ENCODE results near the gene AFF3.

AFF3 gene

DNA sequence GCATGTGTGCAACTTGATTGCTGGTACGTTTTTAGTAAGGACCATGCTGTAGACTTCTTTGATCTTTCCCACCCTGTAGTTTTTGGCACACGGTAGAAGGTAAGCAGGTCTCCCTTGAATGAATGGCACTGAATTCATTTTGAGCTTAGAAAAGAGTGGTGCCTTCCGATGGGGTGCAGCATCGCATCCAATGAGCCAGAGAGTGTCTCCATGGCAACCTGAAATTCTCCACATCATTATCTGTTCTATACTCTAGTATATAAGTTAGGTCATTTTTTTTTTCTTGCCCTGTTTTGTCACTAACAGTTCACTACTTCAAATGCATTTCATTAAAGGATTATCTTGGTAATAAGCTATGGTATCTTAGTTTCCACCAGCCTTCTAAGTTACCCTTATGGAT lies 571.4 kb downstream of the AFF3 start:
- no peak for DNase-seq

DNA sequence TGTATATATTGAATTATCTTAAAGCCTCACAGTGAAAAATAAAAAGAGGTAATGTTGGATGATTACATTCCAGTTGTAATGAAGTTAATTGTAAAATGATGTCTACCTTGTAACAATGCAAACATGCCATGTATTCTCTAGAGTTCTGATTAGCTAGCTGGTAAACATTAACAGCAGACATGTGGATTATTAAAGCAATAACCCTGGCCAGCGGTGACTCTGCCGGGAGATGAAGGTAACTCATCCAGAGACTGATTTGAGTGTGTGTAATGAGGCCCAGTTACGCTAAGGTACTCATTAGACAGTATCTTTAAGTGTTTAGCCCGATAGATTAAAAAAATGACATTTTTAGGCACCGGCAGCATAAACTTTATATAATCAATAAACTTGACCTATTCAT lies 573.0 kb downstream of the AFF3 start:
- DNase-seq, result no peak

DNA sequence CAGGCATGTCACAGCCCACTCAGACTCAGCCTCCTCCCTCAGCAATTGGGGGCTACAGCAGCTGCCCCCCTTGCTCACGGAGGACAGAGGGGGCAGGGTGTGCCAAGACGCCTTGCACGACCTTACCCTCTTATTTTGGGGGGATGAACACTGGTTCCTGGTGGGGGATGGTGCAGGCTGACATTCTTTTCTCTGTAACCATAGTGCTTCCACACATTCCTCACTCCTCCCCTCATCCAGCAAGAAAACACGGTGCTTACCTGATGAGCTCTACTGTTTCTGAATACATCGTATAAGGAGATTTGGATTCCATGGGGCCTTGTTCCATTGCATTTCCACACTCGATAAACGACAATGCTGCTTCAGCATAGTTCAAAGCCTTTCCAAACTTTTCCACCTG lies 577.2 kb downstream of the AFF3 start:
- DNase-seq, result no peak

DNA sequence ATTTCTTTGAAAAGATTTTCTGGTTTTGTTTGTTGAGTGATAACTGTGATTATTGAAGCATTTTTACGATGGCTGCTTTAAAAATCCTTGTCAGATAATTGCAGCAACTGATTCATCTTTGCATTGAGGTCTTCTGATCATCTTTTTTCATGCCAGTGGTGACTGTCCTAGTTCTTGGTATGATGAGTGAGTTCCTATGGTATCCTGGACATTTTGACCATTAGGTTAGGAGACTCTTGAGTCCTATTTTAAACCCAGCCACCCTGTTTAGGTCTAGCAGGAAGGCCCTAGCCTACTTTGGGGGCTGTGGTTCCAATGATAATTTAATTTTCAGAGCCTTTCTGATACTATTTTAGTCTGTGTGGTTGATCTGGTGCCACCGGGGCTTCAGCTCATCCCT lies 579.9 kb downstream of the AFF3 start:
- no peak for DNase-seq

DNA sequence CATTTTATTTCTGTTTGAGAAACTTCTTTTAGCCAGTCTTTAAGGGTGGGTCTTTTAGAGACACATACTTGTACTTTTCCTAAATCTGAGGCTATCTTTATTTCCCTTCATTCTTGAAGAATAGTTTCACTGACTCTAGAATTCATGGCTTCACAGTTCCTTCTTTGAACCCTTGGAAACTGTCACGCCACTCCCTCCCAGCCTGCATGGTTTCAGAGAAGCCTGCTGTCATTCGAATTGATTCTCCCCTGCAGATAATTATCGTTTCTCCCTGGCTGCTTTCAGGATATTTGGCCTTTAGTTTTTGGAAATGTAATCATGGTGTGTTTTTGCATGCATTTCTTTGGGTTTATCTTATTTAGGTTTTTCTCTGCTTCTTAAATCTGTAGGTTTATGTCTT lies 580.6 kb downstream of the AFF3 start:
- no peak for DNase-seq

DNA sequence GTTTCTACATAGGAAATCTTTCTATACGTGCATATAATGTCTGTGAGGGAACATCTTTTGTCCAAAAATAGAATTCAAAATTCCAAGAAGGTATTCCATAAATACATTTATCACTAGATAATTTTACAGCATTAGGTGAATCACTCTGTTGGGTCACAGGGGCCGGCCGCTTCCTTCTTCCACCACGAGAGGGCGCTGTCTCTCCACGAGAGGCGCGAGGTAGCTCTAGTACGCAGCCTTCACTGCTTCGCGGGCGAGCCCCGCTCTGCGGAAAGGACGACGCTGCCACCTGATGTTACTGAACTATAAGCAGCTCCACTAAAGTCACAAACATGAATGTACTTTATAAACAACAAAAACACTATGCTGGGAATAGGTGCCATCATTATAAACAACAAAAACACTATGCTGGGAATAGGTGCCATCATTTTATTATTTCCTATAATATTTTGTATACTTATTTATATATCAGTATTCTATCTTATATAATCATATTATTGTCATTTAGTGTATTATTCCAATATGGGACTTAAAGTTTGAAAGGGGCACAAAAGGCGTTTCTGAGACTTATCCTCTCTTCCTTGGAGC lies 583.2 kb downstream of the AFF3 start:
- DNase-seq, result peak; percentile 65

DNA sequence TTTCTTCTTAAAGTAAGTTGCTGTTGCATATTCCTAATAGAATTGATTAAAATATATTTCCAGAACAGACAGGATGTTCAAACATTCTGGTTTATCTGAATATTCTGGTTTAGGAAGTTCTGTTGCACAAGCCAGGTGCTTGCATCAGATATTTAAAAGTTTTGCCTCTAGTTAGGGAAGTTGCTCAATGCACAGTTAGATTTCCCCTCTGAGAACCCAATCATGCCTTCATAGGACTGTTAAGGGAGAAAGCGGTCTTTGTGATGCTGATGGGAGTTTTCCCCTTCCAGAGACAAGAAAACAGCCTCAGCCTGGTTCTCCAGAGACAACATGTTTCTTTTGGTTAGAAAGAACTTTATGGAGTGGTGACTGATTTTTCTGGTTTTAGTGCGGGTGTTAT lies 587.0 kb downstream of the AFF3 start:
- no peak for DNase-seq

DNA sequence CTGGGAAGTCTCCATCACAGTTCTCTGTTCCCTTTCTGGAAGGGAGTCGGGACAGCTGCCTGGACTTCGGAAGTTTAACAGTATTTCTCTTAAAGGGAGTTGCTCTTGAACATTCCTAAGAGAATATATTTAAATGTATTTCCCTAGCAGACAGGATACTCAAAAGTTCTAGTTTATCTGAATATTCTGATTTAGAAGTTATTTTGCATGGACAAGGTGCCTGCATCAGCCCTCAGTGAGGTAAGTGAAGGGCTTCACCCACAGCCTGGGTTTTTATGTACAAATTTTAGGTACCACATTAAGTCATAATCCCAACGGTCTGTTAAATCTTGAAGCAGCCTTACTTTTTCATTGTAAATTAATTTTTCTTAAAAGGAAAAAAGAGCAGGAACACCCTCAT lies 587.5 kb downstream of the AFF3 start:
- DNase-seq, result no peak

DNA sequence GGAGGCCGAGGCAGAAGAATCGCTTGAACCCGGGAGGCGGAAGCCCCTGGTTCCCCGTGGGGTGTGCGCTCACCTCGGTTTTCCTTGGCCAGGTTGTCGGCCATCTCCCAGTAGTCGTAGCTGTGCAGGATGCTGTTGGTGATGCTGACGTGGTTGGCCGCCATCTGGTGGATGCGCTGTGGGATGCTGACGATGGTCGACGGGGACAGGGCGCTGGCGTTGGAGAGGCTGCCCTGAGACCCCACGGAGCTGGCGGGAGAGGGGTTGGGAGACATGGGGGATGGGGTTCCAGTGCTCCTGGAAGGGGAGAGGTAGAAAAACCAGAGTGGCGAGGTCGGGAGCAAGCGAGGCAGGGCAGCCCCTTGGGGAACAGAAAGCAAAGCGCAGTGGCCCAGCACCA lies 588.2 kb downstream of the AFF3 start:
- DNase-seq, result no peak

DNA sequence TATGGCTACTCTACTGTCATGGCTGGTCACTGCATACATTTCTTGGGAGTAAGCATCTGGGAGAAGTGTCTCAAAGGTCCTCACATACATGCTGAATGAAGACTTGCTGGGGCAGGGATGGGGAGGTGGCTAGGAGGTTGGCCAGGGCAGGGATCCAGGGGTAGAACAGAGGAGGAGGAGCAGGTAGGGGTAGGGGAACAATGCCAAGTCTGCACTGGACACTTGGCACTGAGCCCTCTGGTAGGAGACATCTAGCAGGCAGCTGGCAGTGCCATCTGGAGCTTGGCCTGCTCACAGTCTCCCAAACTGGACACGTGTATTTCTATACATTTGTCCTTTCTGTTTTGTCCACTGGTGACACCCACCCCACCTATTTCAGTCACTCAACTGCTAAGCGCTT lies 589.9 kb downstream of the AFF3 start:
- DNase-seq, result no peak

DNA sequence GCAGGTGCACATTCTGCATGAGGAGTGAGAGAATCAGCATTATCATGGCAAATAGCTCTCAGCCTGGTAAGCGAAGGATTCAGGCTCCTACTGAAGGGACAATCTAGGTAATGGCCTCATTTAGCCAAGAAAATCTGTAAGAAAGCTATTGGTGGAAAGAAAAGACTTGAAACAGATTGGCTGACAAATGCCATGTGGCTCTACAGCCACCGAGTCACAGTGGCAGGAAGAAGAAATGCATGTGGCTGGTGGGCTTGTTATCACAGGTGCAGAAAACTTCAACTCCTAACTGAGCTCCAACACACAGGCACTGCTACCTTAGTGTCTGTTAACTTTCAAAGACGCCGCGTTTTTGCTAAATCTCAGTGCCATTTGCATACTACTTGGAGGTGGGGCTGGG lies 592.0 kb downstream of the AFF3 start:
- DNase-seq, result no peak

DNA sequence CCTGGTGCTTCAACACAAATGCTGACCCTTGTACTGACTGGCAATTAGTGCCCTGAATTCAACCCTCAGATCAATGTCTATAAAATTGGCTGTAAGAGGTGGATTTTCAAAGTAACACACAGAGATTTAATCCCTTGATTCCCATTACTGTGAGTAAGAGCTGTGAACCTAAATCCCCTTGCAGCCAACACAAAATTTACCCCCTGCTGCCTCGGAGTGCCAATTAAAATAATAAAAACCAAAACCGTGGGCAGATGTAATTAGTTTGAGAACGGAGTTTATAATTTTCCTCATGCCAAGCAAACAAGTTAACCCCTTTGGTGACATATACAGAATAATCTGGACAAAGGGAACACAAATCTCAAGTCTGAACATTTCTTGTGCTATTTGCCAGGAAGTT lies 596.8 kb downstream of the AFF3 start:
- no peak for DNase-seq

DNA sequence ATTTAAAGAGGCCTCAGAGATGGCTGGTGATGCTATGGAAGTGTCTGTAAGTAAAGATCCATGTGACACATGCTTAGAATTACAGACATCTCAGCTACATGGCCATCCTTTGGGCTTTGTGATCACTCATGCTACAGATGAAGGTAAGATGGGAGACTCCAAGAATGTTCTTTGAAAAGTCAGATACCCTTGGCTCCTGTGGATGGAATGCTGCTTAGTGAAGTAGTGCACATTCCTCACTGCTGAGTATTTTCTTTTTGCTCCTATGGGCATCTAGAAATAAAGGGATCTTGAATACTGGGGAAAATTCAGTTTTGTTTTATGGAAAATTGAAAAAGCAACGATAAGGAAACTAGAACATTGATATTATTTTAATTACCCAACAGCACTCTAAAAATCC lies 597.3 kb downstream of the AFF3 start:
- no peak for DNase-seq

DNA sequence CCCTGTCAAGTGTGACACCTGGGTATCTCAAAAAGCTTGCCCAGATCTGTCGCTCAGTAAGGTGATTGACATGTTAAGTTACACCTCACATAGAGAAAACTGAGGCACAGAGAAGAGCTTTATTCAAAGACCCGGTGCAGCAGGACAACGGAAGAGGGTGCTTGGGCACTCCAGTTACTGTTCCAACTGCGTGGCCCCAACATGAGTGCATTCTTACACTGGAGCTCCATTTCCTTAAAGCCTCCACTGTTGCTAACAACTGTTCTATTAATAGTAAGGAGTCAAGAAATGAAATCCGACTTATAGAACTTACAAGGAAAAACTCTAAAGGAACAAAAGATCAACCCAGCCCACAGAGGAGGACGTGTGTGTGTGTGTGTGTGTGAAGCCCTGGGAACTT lies 597.8 kb downstream of the AFF3 start:
- DNase-seq, result no peak

DNA sequence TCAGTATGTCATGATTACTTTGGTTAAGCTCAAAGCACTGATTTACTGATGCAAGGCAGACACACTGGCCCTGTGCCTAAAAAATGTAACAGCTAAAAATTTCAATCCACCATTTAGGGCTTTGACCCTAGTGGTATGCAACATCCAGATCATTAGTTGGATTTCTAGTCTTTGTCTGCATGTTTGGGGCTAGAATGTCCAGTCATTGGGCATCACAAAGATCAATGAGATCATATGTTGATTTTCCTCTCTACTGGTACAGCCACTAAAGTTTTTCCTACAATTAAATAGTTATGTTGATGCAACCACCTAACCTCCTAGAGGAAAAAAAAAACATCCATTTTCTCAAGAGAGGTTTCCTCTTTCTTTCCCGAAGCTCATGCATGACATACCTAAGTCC lies 599.1 kb downstream of the AFF3 start:
- no peak for DNase-seq

DNA sequence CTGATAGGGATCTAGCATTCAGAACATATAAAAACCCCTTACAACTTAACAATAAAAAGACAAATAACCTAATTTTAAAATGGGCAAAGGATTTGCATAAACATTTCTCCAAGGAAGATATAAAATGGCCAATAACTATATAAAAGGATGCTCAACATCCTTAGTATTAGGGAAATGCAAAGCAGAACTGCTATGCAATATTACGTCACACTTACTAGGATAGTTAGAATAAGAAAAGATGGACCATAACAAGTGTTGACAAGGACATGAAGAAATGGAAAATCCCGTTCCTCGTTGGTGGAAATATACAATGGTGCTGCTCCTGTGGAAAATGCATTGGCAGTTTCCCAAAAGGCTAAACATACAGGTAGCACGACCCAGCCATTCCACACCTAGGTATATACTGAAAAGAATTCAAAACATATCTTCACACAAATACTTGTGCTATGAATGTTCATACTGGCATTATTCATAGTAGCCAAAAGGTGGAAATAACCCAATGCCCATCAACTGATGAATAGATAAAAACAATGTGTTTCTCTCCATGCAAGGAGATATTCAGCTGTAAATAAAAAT lies 604.4 kb downstream of the AFF3 start:
- no peak for DNase-seq

DNA sequence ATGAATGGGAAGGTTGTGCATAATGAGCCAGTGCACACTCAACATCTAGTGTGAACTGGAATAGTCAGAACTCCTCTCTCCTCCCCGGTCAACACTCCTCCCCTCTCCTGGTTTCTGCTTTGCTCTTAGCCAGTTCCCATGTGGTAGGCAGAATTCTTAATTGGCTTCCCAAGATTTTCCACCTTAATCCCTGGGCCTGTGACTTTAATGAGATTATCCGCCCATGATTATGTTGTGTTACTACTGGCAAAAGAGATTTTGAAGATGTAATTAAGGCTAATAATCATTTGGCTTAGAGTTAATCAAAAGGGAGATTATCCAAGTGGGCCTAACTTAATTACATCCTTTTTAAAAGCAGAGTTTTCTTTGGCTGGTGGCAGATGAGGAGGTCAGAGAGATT lies 618.3 kb downstream of the AFF3 start:
- DNase-seq, result no peak

DNA sequence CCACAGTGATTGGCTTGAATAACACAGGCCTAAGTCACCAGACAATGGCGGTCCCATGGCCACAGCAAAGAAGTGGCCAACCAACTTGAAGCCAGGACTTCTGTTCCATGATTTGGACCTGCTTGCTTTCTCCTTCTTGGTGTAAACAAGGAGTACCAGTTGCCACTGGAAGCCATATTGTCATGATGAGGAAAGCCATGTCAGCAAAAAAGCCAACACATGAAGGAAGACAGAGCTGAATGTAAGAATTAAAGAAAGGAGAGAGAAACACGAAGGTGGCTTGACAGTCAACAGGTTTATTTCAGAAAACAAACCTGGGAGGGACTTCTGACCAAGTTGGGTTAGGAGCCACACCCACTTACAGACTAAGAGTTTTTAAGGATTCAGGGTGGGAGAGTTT lies 620.2 kb downstream of the AFF3 start:
- DNase-seq, result no peak

DNA sequence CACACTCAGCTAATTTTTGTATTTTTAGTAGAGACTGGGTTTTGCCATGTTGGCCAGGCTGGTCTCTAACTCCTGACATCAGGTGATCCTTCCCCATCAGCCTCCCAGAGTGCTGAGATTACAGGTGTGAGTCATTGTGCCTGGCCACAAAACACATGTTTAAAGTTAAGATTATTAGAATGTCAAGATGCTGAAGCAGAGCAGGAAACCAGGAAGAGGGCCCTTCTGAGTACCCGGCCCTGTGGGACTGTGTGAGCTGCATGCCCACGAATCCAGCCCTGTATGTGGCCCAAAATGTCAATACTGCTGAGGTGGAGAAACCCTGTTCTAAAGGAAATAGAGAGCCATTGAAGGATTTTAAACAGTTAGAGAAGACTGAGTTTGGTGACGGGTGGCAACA lies 621.6 kb downstream of the AFF3 start:
- no peak for DNase-seq

DNA sequence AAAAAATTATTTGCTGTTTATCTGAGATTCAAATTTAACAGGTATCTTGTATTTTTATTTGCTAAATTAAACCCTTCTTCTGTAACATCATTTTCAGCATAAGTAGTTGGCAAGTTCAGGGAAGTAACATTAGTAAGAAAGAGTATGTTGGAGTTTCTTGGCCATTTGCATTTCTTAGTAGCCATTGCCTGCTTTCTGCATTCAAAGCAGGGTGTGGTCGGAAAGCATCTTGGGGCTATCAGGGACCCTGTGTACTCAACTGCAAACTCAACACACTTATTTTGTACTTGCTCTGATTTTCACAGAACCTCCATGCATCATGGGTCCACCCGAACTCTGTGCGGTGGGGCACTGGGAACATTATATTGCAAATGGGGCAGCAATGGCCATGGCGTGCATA lies 622.2 kb downstream of the AFF3 start:
- DNase-seq, result no peak

DNA sequence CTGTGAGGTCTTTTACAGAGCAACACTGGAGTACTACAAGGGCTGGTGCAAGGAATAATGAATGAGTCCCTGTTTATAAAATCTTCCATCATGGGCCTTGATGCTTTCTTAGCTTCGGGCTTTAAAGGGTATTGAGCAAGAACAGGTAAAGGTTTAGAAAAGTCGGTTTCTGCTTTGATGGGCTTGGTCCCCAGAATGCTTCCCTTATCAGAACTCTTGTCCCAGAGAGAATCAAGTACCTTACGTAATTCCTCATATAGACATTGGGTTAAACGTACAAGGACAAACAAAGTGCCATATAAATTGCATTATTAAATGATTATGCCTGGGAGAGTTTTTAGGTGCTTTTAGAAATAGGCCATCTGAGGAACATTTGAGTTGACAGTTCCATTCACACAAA lies 628.0 kb downstream of the AFF3 start:
- no peak for DNase-seq

DNA sequence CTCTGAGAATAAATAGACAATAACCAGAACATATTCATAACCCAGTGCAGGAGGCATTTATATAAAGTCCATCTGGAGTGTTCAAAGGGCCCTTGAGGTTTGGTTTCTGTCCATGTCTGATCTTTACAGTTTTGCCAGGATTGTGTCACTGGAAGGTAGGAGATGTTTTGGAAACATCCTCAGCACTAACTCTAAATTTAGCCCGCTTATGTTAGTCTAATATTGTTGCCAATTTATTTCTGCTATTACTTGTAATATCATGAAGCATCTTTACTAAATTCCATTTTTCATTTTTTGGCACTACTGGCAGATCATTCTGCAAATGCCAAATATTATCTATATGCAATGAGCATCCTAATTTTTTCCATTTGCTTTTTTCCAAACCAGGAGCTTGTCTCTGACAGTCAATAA lies 630.2 kb downstream of the AFF3 start:
- no peak for DNase-seq

DNA sequence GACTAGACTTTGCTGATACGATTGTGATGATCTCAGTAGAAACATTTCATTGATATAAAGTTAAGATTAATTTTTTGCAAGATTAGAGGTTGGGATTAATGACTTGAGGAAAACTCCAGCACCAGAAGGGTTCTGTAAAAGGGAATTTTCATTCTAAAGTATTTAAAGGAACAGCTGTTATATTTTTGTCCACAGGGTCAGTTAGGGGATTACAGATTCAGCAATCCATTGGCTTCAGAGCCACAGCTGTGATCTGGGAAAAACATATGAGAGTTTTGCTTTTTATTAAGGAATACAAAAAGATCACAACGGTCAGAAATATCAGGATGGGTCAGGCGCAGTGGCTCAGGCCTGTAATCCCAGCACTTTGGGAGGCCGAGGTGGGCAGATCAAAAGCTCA lies 633.0 kb downstream of the AFF3 start:
- DNase-seq, result no peak

DNA sequence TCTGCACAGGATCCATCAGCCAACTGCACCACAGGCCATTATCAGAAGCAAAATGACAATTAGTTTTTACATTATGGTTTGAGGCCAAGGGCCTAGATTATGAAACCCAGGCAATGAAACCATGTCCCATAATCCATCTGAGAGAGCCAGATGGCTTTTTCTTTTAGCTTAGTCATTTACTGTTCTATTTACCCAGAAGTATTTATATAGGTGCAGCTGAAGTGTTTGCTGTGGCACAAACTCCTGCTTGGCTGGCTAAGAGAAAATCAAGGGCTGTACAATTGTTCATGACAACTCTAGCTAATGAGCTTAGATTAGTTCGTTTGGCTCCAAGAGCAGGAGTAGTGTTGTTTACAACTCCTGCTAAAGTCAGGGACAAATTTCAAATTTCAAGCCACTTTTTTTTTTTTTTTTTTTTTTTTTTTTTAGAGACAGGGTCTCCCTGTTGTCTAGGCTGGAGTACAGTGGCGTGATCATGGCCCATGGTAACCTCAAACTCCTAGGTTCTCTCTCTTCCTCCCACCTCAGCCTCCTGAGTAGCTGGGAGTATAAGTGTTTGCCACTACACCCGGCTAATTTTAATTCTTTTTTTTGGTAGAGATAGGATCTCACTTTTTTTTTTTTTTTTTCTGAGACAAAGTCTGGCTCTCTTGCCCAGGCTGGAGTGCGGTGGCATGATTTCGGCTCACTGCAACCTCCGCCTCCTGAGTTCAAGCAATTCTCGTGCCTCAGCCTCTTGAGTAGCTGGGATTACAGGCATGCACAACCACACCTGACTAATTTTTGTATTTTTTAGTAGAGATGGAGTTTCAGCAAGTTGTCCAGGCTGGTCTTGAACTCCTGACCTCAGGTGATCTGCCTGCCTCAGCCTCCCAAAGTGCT lies 634.2 kb downstream of the AFF3 start:
- no peak for DNase-seq
